ENCODE measurements around the gene PEX1.

PEX1 gene

GRCh38 chr7:92504563-92504962 is 23.8 kb downstream of the PEX1 start:
- Histone ChIP-seq H3K9me2 (replicated peaks; ENCODE audit: insufficient read depth, low read length) (no peaks in the 10 kb centered on the region), H3K27me3 (ENCODE audit: low read length) (no peaks in the 10 kb centered on the region), H3K27ac (ENCODE audit: low read depth, low read length) (no peak overlapping the region), H3F3A (ENCODE audit: insufficient read depth) (no peaks in the 10 kb centered on the region; the same call in 1 of the 2 replicates), H3K9me3 (ENCODE audit: insufficient read depth, low read length) (no peaks in the 10 kb centered on the region), H3K9ac (ENCODE audit: low read length) (no peak overlapping the region), H3K79me2 (ENCODE audit: insufficient read depth, low read length) (no peaks in the 10 kb centered on the region), H3K36me3 (ENCODE audit: low read length) (peaks cover 52% of the 10 kb centered on the region), H3K4me3 (ENCODE audit: insufficient read depth, low read length, poor library complexity, severe bottlenecking) (no peak overlapping the region), H3K4me2 (ENCODE audit: low read depth, low read length, poor library complexity, severe bottlenecking) (no peak overlapping the region), H4K20me1 (ENCODE audit: low read depth, low read length) (no peaks in the 10 kb centered on the region), H2AFZ (ENCODE audit: low read depth, low read length, severe bottlenecking) (no peak overlapping the region)
- TF ChIP-seq EZH2phosphoT487 (conservative IDR thresholded peaks at IDR 0.05; ENCODE audit: low read length) (no peak), CTCF (IDR thresholded peaks at IDR 0.05; ENCODE audit: insufficient read depth, low read length, poor library complexity, severe bottlenecking) (no peak)

GRCh38 chr7:92503767-92504166 is 24.6 kb downstream of the PEX1 start:
- H3K9ac ChIP-seq (ENCODE audit: low read length) = no peak overlapping the region
- H2AFZ ChIP-seq (ENCODE audit: low read depth, low read length, severe bottlenecking) = no peak overlapping the region
- no peak overlapping the region for H3K4me3 ChIP-seq (ENCODE audit: insufficient read depth, low read length, poor library complexity, severe bottlenecking)
- no peaks in the 10 kb centered on the region for H3K79me2 ChIP-seq (ENCODE audit: insufficient read depth, low read length)
- H3K27me3 ChIP-seq (ENCODE audit: low read length) = no peaks in the 10 kb centered on the region
- no peaks in the 10 kb centered on the region for H4K20me1 ChIP-seq (ENCODE audit: low read depth, low read length)
- H3K27ac ChIP-seq (ENCODE audit: low read depth, low read length) = no peak overlapping the region
- no peak overlapping the region for H3K4me2 ChIP-seq (ENCODE audit: low read depth, low read length, poor library complexity, severe bottlenecking)
- H3F3A ChIP-seq (ENCODE audit: insufficient read depth) = no peaks in the 10 kb centered on the region; the same call in 1 of the 2 replicates
- H3K9me3 ChIP-seq (ENCODE audit: insufficient read depth, low read length) = no peaks in the 10 kb centered on the region
- TF ChIP-seq EZH2phosphoT487 (conservative IDR thresholded peaks at IDR 0.05; ENCODE audit: low read length) (no peak), CTCF (IDR thresholded peaks at IDR 0.05; ENCODE audit: insufficient read depth, low read length, poor library complexity, severe bottlenecking) (no peak)
- peaks cover 56% of the 10 kb centered on the region for H3K36me3 ChIP-seq (ENCODE audit: low read length)
- no peaks in the 10 kb centered on the region for H3K9me2 ChIP-seq (replicated peaks; ENCODE audit: insufficient read depth, low read length)

DNA sequence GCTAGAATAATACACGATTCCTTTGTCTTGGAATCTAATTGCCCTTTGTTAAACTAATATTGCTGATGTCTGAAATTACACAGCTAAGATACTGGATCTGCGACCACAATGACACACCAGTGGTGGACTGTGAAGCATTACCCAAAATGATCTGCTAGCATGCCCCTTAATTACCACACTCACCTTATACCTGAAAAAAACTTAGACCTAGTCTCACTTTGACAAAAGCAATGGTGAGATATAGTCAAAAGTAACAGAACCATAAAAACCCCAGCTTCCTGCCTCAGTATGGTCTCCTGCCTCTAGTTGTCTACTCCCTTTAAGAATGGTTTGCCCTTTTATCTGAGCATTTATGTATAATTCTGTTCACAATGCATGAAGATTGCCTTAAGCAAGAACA is 29.8 kb downstream of the PEX1 start:
- Histone ChIP-seq H3F3A (ENCODE audit: insufficient read depth) (peaks cover 5% of the 10 kb centered on the region; the same call in 1 of the 2 replicates), H3K9me2 (replicated peaks; ENCODE audit: insufficient read depth, low read length) (no peaks in the 10 kb centered on the region), H2AFZ (ENCODE audit: low read depth, low read length, severe bottlenecking) (no peak overlapping the region), H4K20me1 (ENCODE audit: low read depth, low read length) (peaks cover 2% of the 10 kb centered on the region; the same call in 1 of the 2 replicates), H3K9me3 (ENCODE audit: insufficient read depth, low read length) (no peaks in the 10 kb centered on the region), H3K9ac (ENCODE audit: low read length) (no peak overlapping the region), H3K79me2 (ENCODE audit: insufficient read depth, low read length) (no peaks in the 10 kb centered on the region), H3K4me3 (ENCODE audit: insufficient read depth, low read length, poor library complexity, severe bottlenecking) (no peak overlapping the region), H3K36me3 (ENCODE audit: low read length) (peaks cover 69% of the 10 kb centered on the region), H3K4me2 (ENCODE audit: low read depth, low read length, poor library complexity, severe bottlenecking) (no peak overlapping the region), H3K27me3 (ENCODE audit: low read length) (no peaks in the 10 kb centered on the region), H3K27ac (ENCODE audit: low read depth, low read length) (no peak overlapping the region)
- TF ChIP-seq CTCF (IDR thresholded peaks at IDR 0.05; ENCODE audit: insufficient read depth, low read length, poor library complexity, severe bottlenecking) (no peak), EZH2phosphoT487 (conservative IDR thresholded peaks at IDR 0.05; ENCODE audit: low read length) (no peak)
